HL-60 (cell line): Measurements from ENCODE around the gene HARBI1.
"Not testable (repeated sequence)": the region's sequence is repeated elsewhere in the genome, so short reads cannot be mapped to it uniquely, and the experiment has no call there.

Experiments used
- DNase-seq, 2 experiments: peaks; one replicate each; pipeline ENCODE4 v3.0.0-alpha.2; 2010 to 2020; ENCODE audit warnings: low read depth in 1 of 2, low spot score in 1 of 2
- H3K27ac ChIP-seq: fragments of 250-450 bp; sonication (Bioruptor Pico); replicated peaks from 2 replicates; pipeline ENCODE4 v1.5.1; 2020; ENCODE audit warnings: mild to moderate bottlenecking, moderate library complexity
- H3K27me3 ChIP-seq: fragments of 250-450 bp; sonication (Bioruptor Pico); 2 replicates; pipeline ENCODE4 v1.5.1; 2021; ENCODE audit warnings: mild to moderate bottlenecking, moderate library complexity; ENCODE audit not compliant: insufficient read depth, poor library complexity, severe bottlenecking
- H3K4me3 ChIP-seq: replicated peaks from 2 replicates; pipeline ENCODE4 v1.5.1; 2011; ENCODE audit warnings: mild to moderate bottlenecking, control low read depth, low read length; ENCODE audit not compliant: insufficient read depth
- GABPA ChIP-seq: IDR thresholded peaks from 2 replicates; pipeline ENCODE4 v1.6.1; 2012; ENCODE audit warnings: low read depth
- POLR2AphosphoS5 ChIP-seq: IDR thresholded peaks from 2 replicates; pipeline ENCODE4 v1.6.1; 2012; ENCODE audit warnings: low read depth
- SPI1 ChIP-seq: IDR thresholded peaks from 2 replicates; pipeline ENCODE4 v1.6.1; 2012; ENCODE audit warnings: low read depth, mild to moderate bottlenecking, borderline replicate concordance
- TF ChIP-seq, protein P1 (sequence below): IDR thresholded peaks from 2 replicates; pipeline ENCODE4 v1.6.1; 2012; ENCODE audit warnings: low read depth; ENCODE audit not compliant: insufficient replicate concordance
- TF ChIP-seq, protein P2 (sequence below): IDR thresholded peaks from one replicate; pipeline ENCODE4 v1.5.1; 2011; ENCODE audit warnings: low read length, control low read depth, inconsistent platforms; ENCODE audit not compliant: insufficient read depth

The HARBI1 gene

DNA sequence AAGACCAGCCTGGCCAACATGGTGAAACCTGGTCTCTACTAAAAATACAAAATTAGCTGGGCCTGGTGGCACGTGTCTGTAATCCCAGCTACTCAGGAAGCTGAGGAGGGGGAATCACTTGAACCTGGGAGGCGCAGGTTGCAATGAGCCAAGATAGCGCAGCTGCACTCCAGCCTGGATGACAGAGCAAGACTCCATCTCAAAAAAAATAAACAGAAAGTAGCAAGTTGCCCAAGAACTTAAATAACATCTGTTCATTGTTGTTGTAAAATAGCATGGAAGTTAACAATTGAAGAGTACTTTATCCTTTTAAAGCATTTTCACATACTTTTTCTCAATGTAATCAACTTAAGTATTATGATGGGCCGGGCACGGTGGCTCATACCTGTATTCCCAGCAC is 28.9 kb downstream of the HARBI1 start:
- no peak for DNase-seq
- Histone ChIP-seq H3K27me3 (no peaks in the 10 kb centered on the region), H3K27ac (no peak overlapping the region), H3K4me3 (no peak overlapping the region)
- no peak for TF ChIP-seq POLR2AphosphoS5
- TF ChIP-seq, protein P1, sequence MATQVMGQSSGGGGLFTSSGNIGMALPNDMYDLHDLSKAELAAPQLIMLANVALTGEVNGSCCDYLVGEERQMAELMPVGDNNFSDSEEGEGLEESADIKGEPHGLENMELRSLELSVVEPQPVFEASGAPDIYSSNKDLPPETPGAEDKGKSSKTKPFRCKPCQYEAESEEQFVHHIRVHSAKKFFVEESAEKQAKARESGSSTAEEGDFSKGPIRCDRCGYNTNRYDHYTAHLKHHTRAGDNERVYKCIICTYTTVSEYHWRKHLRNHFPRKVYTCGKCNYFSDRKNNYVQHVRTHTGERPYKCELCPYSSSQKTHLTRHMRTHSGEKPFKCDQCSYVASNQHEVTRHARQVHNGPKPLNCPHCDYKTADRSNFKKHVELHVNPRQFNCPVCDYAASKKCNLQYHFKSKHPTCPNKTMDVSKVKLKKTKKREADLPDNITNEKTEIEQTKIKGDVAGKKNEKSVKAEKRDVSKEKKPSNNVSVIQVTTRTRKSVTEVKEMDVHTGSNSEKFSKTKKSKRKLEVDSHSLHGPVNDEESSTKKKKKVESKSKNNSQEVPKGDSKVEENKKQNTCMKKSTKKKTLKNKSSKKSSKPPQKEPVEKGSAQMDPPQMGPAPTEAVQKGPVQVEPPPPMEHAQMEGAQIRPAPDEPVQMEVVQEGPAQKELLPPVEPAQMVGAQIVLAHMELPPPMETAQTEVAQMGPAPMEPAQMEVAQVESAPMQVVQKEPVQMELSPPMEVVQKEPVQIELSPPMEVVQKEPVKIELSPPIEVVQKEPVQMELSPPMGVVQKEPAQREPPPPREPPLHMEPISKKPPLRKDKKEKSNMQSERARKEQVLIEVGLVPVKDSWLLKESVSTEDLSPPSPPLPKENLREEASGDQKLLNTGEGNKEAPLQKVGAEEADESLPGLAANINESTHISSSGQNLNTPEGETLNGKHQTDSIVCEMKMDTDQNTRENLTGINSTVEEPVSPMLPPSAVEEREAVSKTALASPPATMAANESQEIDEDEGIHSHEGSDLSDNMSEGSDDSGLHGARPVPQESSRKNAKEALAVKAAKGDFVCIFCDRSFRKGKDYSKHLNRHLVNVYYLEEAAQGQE = no peak
- TF ChIP-seq GABPA = no peak
- TF ChIP-seq SPI1 = no peak
- TF ChIP-seq, protein P2, sequence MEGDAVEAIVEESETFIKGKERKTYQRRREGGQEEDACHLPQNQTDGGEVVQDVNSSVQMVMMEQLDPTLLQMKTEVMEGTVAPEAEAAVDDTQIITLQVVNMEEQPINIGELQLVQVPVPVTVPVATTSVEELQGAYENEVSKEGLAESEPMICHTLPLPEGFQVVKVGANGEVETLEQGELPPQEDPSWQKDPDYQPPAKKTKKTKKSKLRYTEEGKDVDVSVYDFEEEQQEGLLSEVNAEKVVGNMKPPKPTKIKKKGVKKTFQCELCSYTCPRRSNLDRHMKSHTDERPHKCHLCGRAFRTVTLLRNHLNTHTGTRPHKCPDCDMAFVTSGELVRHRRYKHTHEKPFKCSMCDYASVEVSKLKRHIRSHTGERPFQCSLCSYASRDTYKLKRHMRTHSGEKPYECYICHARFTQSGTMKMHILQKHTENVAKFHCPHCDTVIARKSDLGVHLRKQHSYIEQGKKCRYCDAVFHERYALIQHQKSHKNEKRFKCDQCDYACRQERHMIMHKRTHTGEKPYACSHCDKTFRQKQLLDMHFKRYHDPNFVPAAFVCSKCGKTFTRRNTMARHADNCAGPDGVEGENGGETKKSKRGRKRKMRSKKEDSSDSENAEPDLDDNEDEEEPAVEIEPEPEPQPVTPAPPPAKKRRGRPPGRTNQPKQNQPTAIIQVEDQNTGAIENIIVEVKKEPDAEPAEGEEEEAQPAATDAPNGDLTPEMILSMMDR = no peak

DNA sequence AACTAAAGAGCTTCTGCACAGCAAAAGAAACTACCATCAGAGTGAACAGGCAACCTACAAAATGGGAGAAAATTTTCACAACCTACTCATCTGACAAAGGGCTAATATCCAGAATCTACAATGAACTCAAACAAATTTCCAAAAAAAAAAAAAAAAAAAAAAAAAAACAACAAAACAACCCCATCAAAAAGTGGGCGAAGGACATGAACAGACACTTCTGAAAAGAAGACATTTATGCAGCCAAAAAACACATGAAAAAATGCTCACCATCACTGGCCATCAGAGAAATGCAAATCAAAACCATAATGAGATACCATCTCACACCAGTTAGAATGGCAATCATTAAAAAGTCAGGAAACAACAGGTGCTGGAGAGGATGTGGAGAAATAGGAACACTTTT is 33.5 kb downstream of the HARBI1 start:
- not testable (repeated sequence) for H3K27me3 ChIP-seq, H3K27ac ChIP-seq, H3K4me3 ChIP-seq, DNase-seq

DNA sequence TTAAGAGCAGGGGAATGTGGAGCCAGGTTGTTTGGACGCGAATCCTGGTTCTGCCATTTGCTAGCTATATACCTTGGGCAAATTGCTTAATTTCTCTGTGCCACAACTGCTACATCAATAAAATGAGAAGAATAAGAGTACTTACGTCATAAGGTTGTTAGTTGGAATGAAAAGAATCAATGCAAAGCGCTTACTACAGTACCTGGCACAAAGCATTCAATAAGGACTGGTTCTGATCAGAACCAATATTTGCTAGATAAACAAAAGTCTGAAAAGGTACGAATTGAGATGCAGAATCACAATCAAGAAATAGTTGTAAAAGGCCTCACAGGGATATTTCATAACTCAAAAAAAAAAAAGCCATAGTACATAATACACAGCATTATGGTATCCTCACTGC is 34.4 kb downstream of the HARBI1 start:
- Histone ChIP-seq H3K27ac (no peak overlapping the region), H3K27me3 (no peaks in the 10 kb centered on the region), H3K4me3 (no peak overlapping the region)
- TF ChIP-seq POLR2AphosphoS5 (no peak), GABPA (no peak), SPI1 (no peak)
- TF ChIP-seq, protein P1 = no peak
- TF ChIP-seq, protein P2 = no peak
- no peak for DNase-seq

DNA sequence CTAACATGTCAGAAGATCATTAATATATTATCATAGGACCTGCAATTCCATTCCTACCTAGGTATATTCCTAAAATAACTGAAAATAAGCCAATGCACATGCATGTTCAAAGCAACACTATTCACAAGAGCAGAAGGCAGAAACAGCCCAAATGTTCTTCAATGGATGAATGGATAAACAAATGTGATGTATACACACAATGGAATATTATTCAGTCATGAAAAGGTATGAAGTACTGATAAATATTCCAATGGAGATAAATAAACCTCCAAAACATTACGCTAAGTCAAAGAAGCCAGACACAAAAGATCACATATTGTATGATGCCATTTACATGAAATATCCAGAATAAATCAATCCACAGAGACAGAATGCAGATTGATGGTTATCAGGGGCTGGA is 40.0 kb downstream of the HARBI1 start:
- no peaks in the 10 kb centered on the region for H3K27me3 ChIP-seq
- no peak for DNase-seq
- H3K27ac ChIP-seq = no peak overlapping the region
- no peak overlapping the region for H3K4me3 ChIP-seq
- TF ChIP-seq, protein P1 = no peak
- TF ChIP-seq SPI1 = no peak
